ENCODE results near the gene PPP1R7.

The PPP1R7 gene

DNA sequence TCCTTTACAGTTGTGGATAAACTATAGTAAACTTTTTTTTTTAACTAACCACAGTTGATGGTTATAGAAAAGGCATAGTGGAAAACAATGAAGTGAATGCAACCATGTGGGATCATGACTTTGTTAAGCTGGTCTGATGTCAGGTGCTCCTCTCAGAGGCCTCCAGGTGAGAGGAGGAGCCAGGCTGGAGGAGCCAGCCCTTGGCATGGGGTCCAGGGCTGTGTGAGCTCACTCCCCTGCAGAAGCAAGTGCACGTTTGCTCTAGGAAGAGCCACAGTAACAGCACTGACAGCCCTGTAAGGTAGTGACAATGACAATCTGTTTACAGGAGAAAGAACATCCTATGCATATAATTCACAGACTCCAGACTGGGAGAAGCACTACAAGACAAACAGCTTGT, 5.7 kb downstream of the PPP1R7 start:
- intact Hi-C loops (cut with micrococcal nuclease) = no loop called here
- Mint-ChIP-seq H3K27ac (peak overlapping the region; percentile 84), H3K4me1 (ENCODE audit: low read depth) (peaks cover 70% of the 10 kb centered on the region), H3K9me3 (no peaks in the 10 kb centered on the region), H3K27me3 (no peaks in the 10 kb centered on the region), H3K36me3 (ENCODE audit: low read depth) (peaks cover 59% of the 10 kb centered on the region), H3K4me3 (no peak overlapping the region)

DNA sequence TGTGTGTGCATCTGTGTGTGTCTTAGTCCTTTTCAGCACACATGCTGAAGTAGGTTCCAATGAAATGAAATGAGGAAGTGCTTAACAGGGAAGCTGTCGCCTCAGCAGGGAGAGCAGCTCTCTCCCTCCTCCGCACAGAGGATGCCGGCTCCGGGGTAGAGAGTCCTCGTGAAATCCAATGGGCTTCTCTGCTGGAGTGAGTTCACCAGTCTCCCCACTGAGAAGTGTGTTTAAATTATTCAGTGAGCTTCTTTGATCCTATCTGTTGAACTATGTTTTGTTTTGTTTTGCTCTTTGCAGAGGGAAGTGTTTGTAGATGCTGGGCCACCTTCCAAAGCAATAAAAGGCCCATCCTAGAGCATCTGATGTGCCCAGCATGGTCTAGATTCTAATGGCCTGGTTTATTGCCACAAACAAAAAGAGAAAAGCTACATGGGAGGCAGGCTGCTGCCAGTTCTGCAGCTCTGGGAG, 6.7 kb downstream of the PPP1R7 start:
- intact Hi-C loops (cut with micrococcal nuclease) = no loop called here
- Mint-ChIP-seq H3K4me1 (ENCODE audit: low read depth) (peaks cover 66% of the 10 kb centered on the region), H3K9me3 (no peaks in the 10 kb centered on the region), H3K27ac (peak overlapping the region; percentile 84), H3K36me3 (ENCODE audit: low read depth) (peaks cover 66% of the 10 kb centered on the region), H3K4me3 (peak overlapping the region; percentile 48), H3K27me3 (no peaks in the 10 kb centered on the region)

DNA sequence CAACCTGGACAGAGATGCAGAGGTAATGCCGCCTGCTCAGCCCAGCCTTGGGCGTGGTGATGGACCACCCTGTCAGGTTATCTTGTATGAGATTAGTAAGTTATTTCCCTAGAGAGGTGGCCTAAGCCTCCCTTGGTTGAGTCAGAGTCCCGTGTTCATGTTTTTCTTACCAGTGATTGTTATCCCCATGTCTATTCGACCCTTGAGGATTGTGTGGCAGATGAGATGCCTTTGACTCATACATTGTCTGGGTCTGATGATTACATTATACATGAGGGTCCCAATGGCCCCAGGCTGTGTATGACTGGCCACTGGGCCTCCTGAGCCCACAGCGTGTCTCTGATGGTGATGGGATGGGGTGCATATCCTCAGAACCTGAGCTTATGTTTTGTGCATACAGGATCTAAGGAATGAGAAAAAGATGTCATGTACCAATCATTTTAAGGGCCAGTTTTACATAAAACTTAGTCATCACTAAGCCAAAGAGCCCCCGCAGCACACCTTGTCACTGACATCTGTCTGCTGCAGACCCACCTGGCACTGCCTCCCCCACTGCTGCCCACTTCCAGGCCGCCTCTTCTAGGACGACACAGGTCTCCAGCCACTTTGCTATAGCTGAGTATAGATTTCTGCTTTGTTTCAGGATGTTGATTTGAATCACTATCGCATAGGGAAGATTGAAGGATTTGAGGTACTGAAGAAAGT, 7.7 kb downstream of the PPP1R7 start:
- peaks cover 75% of the 10 kb centered on the region for H3K36me3 Mint-ChIP-seq (ENCODE audit: low read depth)
- peak overlapping the region; percentile 84 for H3K27ac Mint-ChIP-seq
- H3K27me3 Mint-ChIP-seq = no peaks in the 10 kb centered on the region
- no peaks in the 10 kb centered on the region for H3K9me3 Mint-ChIP-seq
- H3K4me1 Mint-ChIP-seq (ENCODE audit: low read depth) = peaks cover 58% of the 10 kb centered on the region
- intact Hi-C loops (cut with micrococcal nuclease) = no loop called here
- no peak overlapping the region for H3K4me3 Mint-ChIP-seq

GRCh38 chr2:241158546-241158900, 8.3 kb downstream of the PPP1R7 start:
- Mint-ChIP-seq H3K27me3 (no peaks in the 10 kb centered on the region), H3K36me3 (ENCODE audit: low read depth) (peaks cover 75% of the 10 kb centered on the region), H3K27ac (peak overlapping the region; percentile 84), H3K9me3 (no peaks in the 10 kb centered on the region), H3K4me1 (ENCODE audit: low read depth) (peaks cover 53% of the 10 kb centered on the region), H3K4me3 (no peak overlapping the region)
- intact Hi-C loops (cut with micrococcal nuclease) = no loop called here

- Mint-ChIP-seq H3K9me3 (no peaks in the 10 kb centered on the region), H3K4me3 (no peak overlapping the region), H3K27ac (peak overlapping the region; percentile 84), H3K4me1 (ENCODE audit: low read depth) (peaks cover 50% of the 10 kb centered on the region), H3K36me3 (ENCODE audit: low read depth) (peaks cover 77% of the 10 kb centered on the region), H3K27me3 (no peaks in the 10 kb centered on the region)
- intact Hi-C loops (cut with micrococcal nuclease) = no loop called here
Observed at GRCh38 chr2:241159116-241159515, 8.8 kb downstream of the PPP1R7 start.

- peaks cover 78% of the 10 kb centered on the region for H3K36me3 Mint-ChIP-seq (ENCODE audit: low read depth)
- peaks cover 45% of the 10 kb centered on the region for H3K4me1 Mint-ChIP-seq (ENCODE audit: low read depth)
- intact Hi-C loops (cut with micrococcal nuclease) = no loop called here
- H3K27me3 Mint-ChIP-seq = no peaks in the 10 kb centered on the region
- peak overlapping the region; percentile 34 for H3K27ac Mint-ChIP-seq
- H3K9me3 Mint-ChIP-seq = no peaks in the 10 kb centered on the region
- H3K4me3 Mint-ChIP-seq = no peak overlapping the region
Observed at GRCh38 chr2:241160318-241160717, 10.1 kb downstream of the PPP1R7 start.

GRCh38 chr2:241161646-241162281, 11.5 kb downstream of the PPP1R7 start:
- Mint-ChIP-seq H3K36me3 (ENCODE audit: low read depth) (peaks cover 92% of the 10 kb centered on the region), H3K27ac (peak overlapping the region; percentile 70), H3K9me3 (no peaks in the 10 kb centered on the region), H3K27me3 (no peaks in the 10 kb centered on the region), H3K4me3 (no peak overlapping the region), H3K4me1 (ENCODE audit: low read depth) (peaks cover 32% of the 10 kb centered on the region)
- intact Hi-C loops (cut with micrococcal nuclease) = no loop called here

DNA sequence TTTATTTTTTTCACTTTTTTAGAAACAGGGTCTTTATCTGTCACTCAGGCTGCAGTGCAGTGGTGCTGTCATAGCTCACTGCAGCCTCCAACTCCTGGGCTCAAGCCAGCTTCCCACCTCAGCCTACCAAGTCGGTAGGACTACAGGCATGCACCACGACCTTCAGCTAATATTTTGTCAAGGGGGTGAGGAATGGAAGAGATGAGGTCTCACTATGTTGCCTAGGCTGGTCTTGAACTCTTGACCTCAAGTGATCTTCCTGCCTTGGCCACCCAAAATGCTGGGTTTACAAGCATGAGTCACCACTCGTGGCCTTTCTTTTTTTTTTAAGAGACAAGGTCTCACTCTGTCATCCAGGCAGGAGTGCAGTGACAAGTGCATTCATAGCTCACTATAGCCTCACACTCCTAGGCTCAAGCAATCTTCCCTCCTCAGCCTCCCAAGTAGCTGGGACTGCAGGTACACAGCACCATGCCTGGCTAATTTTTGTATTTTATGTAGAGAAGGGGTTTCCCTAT, 13.4 kb downstream of the PPP1R7 start:
- no peak overlapping the region for H3K4me3 Mint-ChIP-seq
- H3K36me3 Mint-ChIP-seq (ENCODE audit: low read depth) = peaks cover 96% of the 10 kb centered on the region
- no peak overlapping the region for H3K27ac Mint-ChIP-seq

GRCh38 chr2:241168366-241168765, 18.1 kb downstream of the PPP1R7 start:
- Mint-ChIP-seq H3K27me3 (no peaks in the 10 kb centered on the region), H3K4me1 (ENCODE audit: low read depth) (peaks cover 7% of the 10 kb centered on the region), H3K27ac (peak overlapping the region; percentile 48), H3K9me3 (peaks cover 24% of the 10 kb centered on the region), H3K4me3 (no peak overlapping the region), H3K36me3 (ENCODE audit: low read depth) (peaks cover 95% of the 10 kb centered on the region)
- intact Hi-C loops (cut with micrococcal nuclease) = no loop called here

More for the DNA sequence above, 13.4 kb downstream of the PPP1R7 start:
- H3K9me3 Mint-ChIP-seq = no peaks in the 10 kb centered on the region
- H3K4me1 Mint-ChIP-seq (ENCODE audit: low read depth) = peaks cover 17% of the 10 kb centered on the region
- intact Hi-C loops (cut with micrococcal nuclease) = no loop called here
- no peaks in the 10 kb centered on the region for H3K27me3 Mint-ChIP-seq

DNA sequence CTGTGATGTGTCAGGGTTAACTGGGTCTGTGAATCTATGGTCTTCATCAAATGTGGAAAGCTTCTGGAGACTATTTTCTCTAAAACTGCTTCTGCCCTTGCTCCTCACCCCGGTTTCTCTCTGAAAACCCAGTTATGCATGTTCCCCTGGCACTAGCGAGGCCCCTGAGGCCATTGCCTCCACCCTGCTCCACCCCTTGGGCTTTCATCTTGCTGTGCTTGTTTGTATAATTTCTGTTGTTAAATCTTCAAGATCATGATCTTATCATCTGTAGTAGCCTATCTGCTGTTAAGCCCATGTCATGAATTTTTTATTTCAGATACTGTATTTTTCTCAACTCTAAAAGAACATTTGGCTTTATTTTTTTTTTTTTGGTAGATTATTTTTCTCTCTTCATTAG, 23.3 kb downstream of the PPP1R7 start:
- H3K4me3 Mint-ChIP-seq = no peak overlapping the region
- no peak overlapping the region for H3K27ac Mint-ChIP-seq
- intact Hi-C loops (cut with micrococcal nuclease) = no loop called here
- H3K36me3 Mint-ChIP-seq (ENCODE audit: low read depth) = peaks cover 95% of the 10 kb centered on the region
- peaks cover 24% of the 10 kb centered on the region for H3K9me3 Mint-ChIP-seq
- H3K27me3 Mint-ChIP-seq = no peaks in the 10 kb centered on the region
- H3K4me1 Mint-ChIP-seq (ENCODE audit: low read depth) = peaks cover 5% of the 10 kb centered on the region

GRCh38 chr2:241177526-241178334, 27.5 kb downstream of the PPP1R7 start:
- Mint-ChIP-seq H3K27ac (no peak overlapping the region), H3K27me3 (no peaks in the 10 kb centered on the region), H3K9me3 (no peaks in the 10 kb centered on the region), H3K36me3 (ENCODE audit: low read depth) (peaks cover 97% of the 10 kb centered on the region), H3K4me3 (no peak overlapping the region), H3K4me1 (ENCODE audit: low read depth) (no peaks in the 10 kb centered on the region)
- intact Hi-C loops (cut with micrococcal nuclease) = no loop called here

GRCh38 chr2:241178961-241179360, 28.7 kb downstream of the PPP1R7 start:
- H3K27ac Mint-ChIP-seq = no peak overlapping the region
- H3K9me3 Mint-ChIP-seq = no peaks in the 10 kb centered on the region
- no peak overlapping the region for H3K4me3 Mint-ChIP-seq
- intact Hi-C loops (cut with micrococcal nuclease) = no loop called here
- H3K36me3 Mint-ChIP-seq (ENCODE audit: low read depth) = peaks cover 100% of the 10 kb centered on the region
- no peaks in the 10 kb centered on the region for H3K27me3 Mint-ChIP-seq
- no peaks in the 10 kb centered on the region for H3K4me1 Mint-ChIP-seq (ENCODE audit: low read depth)

GRCh38 chr2:241179899-241180298, 29.6 kb downstream of the PPP1R7 start:
- Mint-ChIP-seq H3K9me3 (no peaks in the 10 kb centered on the region), H3K4me1 (ENCODE audit: low read depth) (no peaks in the 10 kb centered on the region), H3K4me3 (no peak overlapping the region), H3K27me3 (no peaks in the 10 kb centered on the region), H3K27ac (no peak overlapping the region), H3K36me3 (ENCODE audit: low read depth) (peaks cover 100% of the 10 kb centered on the region)
- intact Hi-C loops (cut with micrococcal nuclease) = no loop called here

- H3K36me3 Mint-ChIP-seq (ENCODE audit: low read depth) = peaks cover 96% of the 10 kb centered on the region
Observed at GRCh38 chr2:241180495-241180894, 30.2 kb downstream of the PPP1R7 start.

More at GRCh38 chr2:241180495-241180894, 30.2 kb downstream of the PPP1R7 start:
- intact Hi-C loops (cut with micrococcal nuclease) = no loop called here
- Mint-ChIP-seq H3K27me3 (no peaks in the 10 kb centered on the region), H3K27ac (no peak overlapping the region), H3K9me3 (no peaks in the 10 kb centered on the region), H3K4me1 (ENCODE audit: low read depth) (no peaks in the 10 kb centered on the region), H3K4me3 (no peak overlapping the region)
